DND-41 (cell line): ENCODE results near the gene RAB14.

Experiments used
- EZH2 ChIP-seq: IDR thresholded peaks from 3 replicates; pipeline ENCODE4 v1.6.1; 2012; ENCODE audit warnings: borderline replicate concordance, low read depth, mild to moderate bottlenecking, moderate library complexity, low read length, inconsistent platforms; ENCODE audit not compliant: severe bottlenecking
- TF ChIP-seq, protein P1 (sequence below): IDR thresholded peaks from 2 replicates; pipeline ENCODE4 v1.5.1; 2012; ENCODE audit warnings: borderline replicate concordance, low read length, moderate library complexity, mild to moderate bottlenecking; ENCODE audit not compliant: poor library complexity, severe bottlenecking; ENCODE audit errors: extremely low read depth

DNA sequence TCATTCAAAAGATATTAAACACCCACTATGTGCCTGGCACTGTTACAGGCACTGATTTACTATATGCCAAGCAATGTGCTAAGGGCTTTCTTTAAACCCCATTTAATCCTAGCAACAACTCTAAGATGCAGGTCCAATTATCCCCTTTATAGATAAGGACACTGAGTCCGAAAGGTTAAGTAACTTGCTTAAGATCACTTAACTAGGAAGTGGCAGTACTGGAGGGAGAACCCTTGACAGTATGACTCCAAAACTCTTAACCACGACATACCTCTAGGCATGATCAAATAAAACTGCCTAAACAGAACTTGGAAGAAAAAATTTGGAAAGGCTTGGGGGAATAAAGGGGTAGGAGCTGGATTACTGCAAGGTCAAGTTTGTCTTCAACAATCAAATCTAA, 1.7 kb downstream of the RAB14 start:
- TF ChIP-seq, protein P1, sequence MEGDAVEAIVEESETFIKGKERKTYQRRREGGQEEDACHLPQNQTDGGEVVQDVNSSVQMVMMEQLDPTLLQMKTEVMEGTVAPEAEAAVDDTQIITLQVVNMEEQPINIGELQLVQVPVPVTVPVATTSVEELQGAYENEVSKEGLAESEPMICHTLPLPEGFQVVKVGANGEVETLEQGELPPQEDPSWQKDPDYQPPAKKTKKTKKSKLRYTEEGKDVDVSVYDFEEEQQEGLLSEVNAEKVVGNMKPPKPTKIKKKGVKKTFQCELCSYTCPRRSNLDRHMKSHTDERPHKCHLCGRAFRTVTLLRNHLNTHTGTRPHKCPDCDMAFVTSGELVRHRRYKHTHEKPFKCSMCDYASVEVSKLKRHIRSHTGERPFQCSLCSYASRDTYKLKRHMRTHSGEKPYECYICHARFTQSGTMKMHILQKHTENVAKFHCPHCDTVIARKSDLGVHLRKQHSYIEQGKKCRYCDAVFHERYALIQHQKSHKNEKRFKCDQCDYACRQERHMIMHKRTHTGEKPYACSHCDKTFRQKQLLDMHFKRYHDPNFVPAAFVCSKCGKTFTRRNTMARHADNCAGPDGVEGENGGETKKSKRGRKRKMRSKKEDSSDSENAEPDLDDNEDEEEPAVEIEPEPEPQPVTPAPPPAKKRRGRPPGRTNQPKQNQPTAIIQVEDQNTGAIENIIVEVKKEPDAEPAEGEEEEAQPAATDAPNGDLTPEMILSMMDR: no peak
- no peak for TF ChIP-seq EZH2
